Measurements from ENCODE around the gene LAT. TPM values are rescaled to one million over a fixed set of nuclear protein-coding genes. Genes with fewer than 3 reads are reported as not detected.

LAT gene
- polyA plus RNA-seq, 1 of the 3 experiments (the other 2 are of a cell fraction): 8.0 TPM

- no peaks in the 10 kb centered on the region for H3K79me2 ChIP-seq (ENCODE audit: insufficient read depth)
- POLR2A ChIA-PET: no interaction called here
- no peak overlapping the region for H3K4me2 ChIP-seq
- no peak overlapping the region for H3K4me3 ChIP-seq (ENCODE audit: low read depth in 2 of 2, low read length in 1 of 2)
- no peaks in the 10 kb centered on the region for H3K36me3 ChIP-seq (replicated peaks in 1 of 2; ENCODE audit: control insufficient read depth in 1 of 2, insufficient read depth in 2 of 2, low read length in 1 of 2)
- H2AFZ ChIP-seq (ENCODE audit: low read depth): no peak overlapping the region
- CTCF ChIA-PET: no interaction called here
- no peaks in the 10 kb centered on the region for H3K9me3 ChIP-seq
- H3F3A ChIP-seq (replicated peaks; ENCODE audit: insufficient read depth): no peaks in the 10 kb centered on the region
- no peak for DNase-seq
- H3K27me3 ChIP-seq (ENCODE audit: insufficient read depth): no peaks in the 10 kb centered on the region; the same call in 1 of the 2 replicates
- TF ChIP-seq RCOR1 (IDR thresholded peaks at IDR 0.05; ENCODE audit: low read length): no peak
- no peak for TF ChIP-seq YY1 (IDR thresholded peaks at IDR 0.05; ENCODE audit: low read depth)
- TF ChIP-seq NRF1 (IDR thresholded peaks at IDR 0.05; ENCODE audit: low read depth, low read length): no peak
- TF ChIP-seq NFIC (IDR thresholded peaks at IDR 0.05; ENCODE audit: borderline replicate concordance): no peak
- no peak for TF ChIP-seq FOSL2 (IDR thresholded peaks at IDR 0.05; ENCODE audit: borderline replicate concordance, low read depth)
- TF ChIP-seq FOXM1 (IDR thresholded peaks at IDR 0.05; ENCODE audit: low read depth): no peak
- TF ChIP-seq EZH2phosphoT487 (IDR thresholded peaks at IDR 0.05; ENCODE audit: borderline replicate concordance, low read depth): no peak
- no peak for TF ChIP-seq USF2 (IDR thresholded peaks at IDR 0.05; ENCODE audit: borderline replicate concordance, low read depth, low read length)
- no peak for TF ChIP-seq TEAD4 (IDR thresholded peaks at IDR 0.05; ENCODE audit: borderline replicate concordance, insufficient read depth)
- TF ChIP-seq TCF12 (IDR thresholded peaks at IDR 0.05): no peak
- TF ChIP-seq GATA2 (CRISPR knock-in tag; IDR thresholded peaks at IDR 0.05): no peak
- TF ChIP-seq JUND (IDR thresholded peaks at IDR 0.05): no peak
- no peak for TF ChIP-seq MAX (IDR thresholded peaks at IDR 0.05; ENCODE audit: low read depth)
- TF ChIP-seq GABPA (IDR thresholded peaks at IDR 0.05; ENCODE audit: low read depth): no peak
- no peak for TF ChIP-seq CHD2 (IDR thresholded peaks at IDR 0.05; ENCODE audit: low read length, partially characterized antibody)
- TF ChIP-seq CTCF (IDR thresholded peaks at IDR 0.05): no peak
- TF ChIP-seq RAD21 (IDR thresholded peaks at IDR 0.05; ENCODE audit: low read length): no peak
- no peak for TF ChIP-seq PBX3 (IDR thresholded peaks at IDR 0.05)
- TF ChIP-seq REST (IDR thresholded peaks at IDR 0.05; ENCODE audit: low read depth, low read length): no peak
- TF ChIP-seq RFX5 (IDR thresholded peaks at IDR 0.05; ENCODE audit: low read length): no peak
- H3K4me1 ChIP-seq (ENCODE audit: control insufficient read depth in 1 of 2, insufficient read depth in 2 of 2, low read depth in 1 of 2, low read length in 1 of 2): no peaks in the 10 kb centered on the region; a peak in 1 of 4 replicates
- no peaks in the 10 kb centered on the region for H3K9me2 ChIP-seq
- H3K27ac ChIP-seq (ENCODE audit: low read depth in 2 of 2, low read length in 1 of 2): no peak overlapping the region; a peak in 1 of 4 replicates
- no peaks in the 10 kb centered on the region for H4K20me1 ChIP-seq (ENCODE audit: insufficient read depth)
- H3K9ac ChIP-seq: no peak overlapping the region
- WGBS (ENCODE audit: low lambda C conversion rate): 84% methylated on average over 8 of the region's 8 CpGs
Measured at GRCh38 chr16:29030086-29030840, 45.4 kb downstream of the LAT start.
